ENCODE data around the gene MCOLN3. TPM values are rescaled to one million over a fixed set of nuclear protein-coding genes. Genes with fewer than 3 reads are reported as not detected.

MCOLN3 gene
- total RNA-seq, 1 donor from 2014 or later: not detected

DNA sequence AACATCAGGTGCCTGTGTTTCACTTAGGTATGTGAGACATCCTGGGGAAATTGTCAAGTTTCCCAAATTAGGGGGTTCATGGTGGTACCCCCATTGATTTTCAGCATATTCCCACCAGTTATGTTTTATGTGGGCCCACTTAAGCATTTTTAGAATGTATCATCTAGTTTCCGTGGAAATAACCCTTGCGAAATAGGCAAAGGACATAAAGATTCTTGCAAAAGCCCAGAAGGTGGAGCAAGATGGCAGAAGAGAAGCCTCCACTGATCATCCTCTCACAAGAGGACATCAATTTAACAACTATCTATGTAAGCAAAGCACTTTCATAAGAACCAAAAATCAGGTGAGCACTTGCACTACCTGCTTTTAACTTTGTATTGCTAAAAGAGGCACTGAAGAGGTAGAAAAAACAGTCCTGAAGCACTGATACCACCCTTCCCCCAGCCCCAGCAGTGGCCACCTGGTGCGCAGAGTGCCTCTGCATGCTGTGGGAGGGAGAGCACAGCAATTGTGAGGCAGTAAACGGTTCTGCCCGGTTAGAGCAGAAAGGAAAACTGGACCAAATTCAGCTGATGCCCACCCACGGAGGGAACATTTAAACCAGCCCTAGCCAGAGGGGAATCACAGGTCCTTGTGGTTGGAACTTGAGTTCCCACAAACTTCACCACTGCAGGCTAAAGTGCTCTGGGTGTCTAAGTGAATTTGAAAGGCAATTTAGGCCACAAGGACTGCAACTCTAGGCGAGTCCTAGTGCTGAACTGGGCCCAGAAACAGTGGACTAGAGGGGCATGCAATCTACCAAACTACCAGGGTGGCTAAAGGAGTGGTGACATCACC, 74.6 kb downstream of the MCOLN3 start:
- H3K27me3 Mint-ChIP-seq (ENCODE audit: low read depth): peaks cover 33% of the 10 kb centered on the region
- DNase-seq (ENCODE audit: low spot score): no peak
- H3K4me3 Mint-ChIP-seq (ENCODE audit: unreplicated experiment): no peak overlapping the region
- peaks cover 15% of the 10 kb centered on the region for H3K9me3 Mint-ChIP-seq (ENCODE audit: low read depth)
- H3K4me1 Mint-ChIP-seq (ENCODE audit: low read depth): peaks cover 9% of the 10 kb centered on the region
- no peak overlapping the region for H3K27ac Mint-ChIP-seq (ENCODE audit: unreplicated experiment)
- TF ChIP-seq, protein P1, sequence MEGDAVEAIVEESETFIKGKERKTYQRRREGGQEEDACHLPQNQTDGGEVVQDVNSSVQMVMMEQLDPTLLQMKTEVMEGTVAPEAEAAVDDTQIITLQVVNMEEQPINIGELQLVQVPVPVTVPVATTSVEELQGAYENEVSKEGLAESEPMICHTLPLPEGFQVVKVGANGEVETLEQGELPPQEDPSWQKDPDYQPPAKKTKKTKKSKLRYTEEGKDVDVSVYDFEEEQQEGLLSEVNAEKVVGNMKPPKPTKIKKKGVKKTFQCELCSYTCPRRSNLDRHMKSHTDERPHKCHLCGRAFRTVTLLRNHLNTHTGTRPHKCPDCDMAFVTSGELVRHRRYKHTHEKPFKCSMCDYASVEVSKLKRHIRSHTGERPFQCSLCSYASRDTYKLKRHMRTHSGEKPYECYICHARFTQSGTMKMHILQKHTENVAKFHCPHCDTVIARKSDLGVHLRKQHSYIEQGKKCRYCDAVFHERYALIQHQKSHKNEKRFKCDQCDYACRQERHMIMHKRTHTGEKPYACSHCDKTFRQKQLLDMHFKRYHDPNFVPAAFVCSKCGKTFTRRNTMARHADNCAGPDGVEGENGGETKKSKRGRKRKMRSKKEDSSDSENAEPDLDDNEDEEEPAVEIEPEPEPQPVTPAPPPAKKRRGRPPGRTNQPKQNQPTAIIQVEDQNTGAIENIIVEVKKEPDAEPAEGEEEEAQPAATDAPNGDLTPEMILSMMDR (IDR thresholded peaks at IDR 0.05): no peak
- peaks cover 4% of the 10 kb centered on the region for H3K36me3 Mint-ChIP-seq (ENCODE audit: low read depth)

DNA sequence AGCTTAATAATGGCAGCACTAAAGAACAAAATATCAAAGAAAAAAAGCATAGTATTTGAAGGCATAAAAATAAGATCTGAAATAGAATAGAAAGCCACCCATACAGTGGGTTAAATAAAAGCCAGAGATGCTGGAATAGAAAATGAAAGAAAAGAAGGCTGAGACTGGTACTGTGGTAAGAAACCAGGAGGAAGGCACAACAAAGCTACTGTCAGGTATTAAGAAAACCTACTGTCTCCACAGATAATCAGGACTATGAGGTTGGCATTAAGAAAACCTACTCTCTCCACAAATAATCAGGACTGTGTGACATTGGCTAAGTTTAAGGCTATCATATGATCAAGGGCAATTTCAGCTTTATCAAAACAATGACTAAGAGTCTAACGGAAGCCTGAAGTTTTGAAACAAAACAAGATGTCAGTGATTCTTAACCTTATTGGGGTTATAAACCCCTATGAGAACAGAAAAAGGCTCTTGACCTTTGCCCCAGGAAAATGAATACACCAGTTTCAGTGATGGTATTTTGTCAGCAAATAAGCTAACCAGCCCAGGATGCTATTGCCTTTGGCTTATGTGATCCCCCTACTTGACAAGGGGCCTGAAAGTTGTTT, 75.8 kb downstream of the MCOLN3 start:
- H3K27ac Mint-ChIP-seq (ENCODE audit: unreplicated experiment): no peak overlapping the region
- H3K36me3 Mint-ChIP-seq (ENCODE audit: low read depth): peaks cover 4% of the 10 kb centered on the region
- H3K9me3 Mint-ChIP-seq (ENCODE audit: low read depth): peaks cover 7% of the 10 kb centered on the region
- H3K4me3 Mint-ChIP-seq (ENCODE audit: unreplicated experiment): no peak overlapping the region
- TF ChIP-seq, protein P1 (IDR thresholded peaks at IDR 0.05): no peak
- DNase-seq (ENCODE audit: low spot score): no peak
- peaks cover 28% of the 10 kb centered on the region for H3K27me3 Mint-ChIP-seq (ENCODE audit: low read depth)
- H3K4me1 Mint-ChIP-seq (ENCODE audit: low read depth): peaks cover 9% of the 10 kb centered on the region

DNA sequence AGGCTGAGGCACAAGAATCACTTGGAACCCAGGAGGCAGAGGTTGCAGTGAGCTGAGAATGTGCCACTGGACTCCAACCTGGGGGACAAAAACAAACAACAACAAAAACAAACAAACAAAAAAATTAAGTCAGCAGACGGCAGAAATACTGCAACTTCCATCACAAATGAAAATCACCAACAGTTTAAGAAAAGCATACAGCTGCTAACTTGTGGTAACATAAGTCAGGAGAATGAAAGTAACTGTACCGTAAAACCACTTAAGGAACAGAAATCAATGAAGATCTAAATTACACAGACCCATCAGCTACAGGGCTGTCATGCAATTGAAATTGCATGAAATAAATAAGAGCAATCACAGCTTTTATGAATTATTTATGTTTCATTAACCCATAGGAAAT, 76.3 kb downstream of the MCOLN3 start:
- Mint-ChIP-seq H3K27me3 (ENCODE audit: low read depth) (peaks cover 24% of the 10 kb centered on the region), H3K36me3 (ENCODE audit: low read depth) (no peaks in the 10 kb centered on the region)

DNA sequence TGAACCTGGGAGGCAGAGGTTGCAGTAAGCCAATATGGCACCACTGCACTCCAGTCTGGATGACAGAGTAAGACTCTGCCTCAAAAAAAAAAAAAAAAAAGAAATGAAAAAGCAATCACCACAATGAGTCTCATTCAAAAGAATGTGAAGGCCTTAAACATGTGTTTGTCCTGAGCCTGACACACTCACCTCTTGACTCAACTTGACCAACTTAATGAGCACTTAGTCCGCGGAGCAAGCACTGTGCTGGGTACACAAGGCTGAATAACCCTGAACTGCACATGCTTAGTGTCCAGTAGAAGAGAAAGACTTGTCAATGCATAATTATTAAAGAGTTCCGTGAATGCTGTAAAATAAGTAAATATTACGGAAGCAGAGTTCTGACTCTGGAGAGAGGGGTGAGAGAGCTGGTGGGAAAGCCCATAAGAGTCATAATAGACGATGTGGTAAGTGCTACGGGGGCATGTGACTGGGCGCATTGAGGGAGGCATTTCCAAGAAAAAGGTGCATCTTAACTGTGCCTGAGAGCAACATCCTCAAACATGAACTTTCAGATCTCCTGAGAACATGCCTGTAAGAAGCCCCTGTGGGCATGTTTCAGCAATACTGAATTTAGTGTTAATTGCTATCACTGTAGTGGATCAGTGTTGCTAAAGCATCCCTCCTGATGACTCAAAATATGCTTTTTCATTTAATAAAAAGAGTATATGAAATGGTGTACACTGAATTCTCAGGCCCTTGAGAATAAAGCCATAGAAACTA, 78.6 kb downstream of the MCOLN3 start:
- Mint-ChIP-seq H3K27ac (ENCODE audit: unreplicated experiment) (no peak overlapping the region), H3K36me3 (ENCODE audit: low read depth) (no peaks in the 10 kb centered on the region), H3K4me1 (ENCODE audit: low read depth) (peaks cover 9% of the 10 kb centered on the region), H3K27me3 (ENCODE audit: low read depth) (peaks cover 10% of the 10 kb centered on the region), H3K9me3 (ENCODE audit: low read depth) (no peaks in the 10 kb centered on the region), H3K4me3 (ENCODE audit: unreplicated experiment) (no peak overlapping the region)
- no peak for DNase-seq (ENCODE audit: low spot score)
- TF ChIP-seq, protein P1 (IDR thresholded peaks at IDR 0.05): no peak

More for the DNA sequence above, 76.3 kb downstream of the MCOLN3 start:
- H3K27ac Mint-ChIP-seq (ENCODE audit: unreplicated experiment): no peak overlapping the region
- TF ChIP-seq, protein P1 (IDR thresholded peaks at IDR 0.05): no peak
- peaks cover 2% of the 10 kb centered on the region for H3K9me3 Mint-ChIP-seq (ENCODE audit: low read depth)
- H3K4me3 Mint-ChIP-seq (ENCODE audit: unreplicated experiment): no peak overlapping the region
- peaks cover 9% of the 10 kb centered on the region for H3K4me1 Mint-ChIP-seq (ENCODE audit: low read depth)
- no peak for DNase-seq (ENCODE audit: low spot score)

DNA sequence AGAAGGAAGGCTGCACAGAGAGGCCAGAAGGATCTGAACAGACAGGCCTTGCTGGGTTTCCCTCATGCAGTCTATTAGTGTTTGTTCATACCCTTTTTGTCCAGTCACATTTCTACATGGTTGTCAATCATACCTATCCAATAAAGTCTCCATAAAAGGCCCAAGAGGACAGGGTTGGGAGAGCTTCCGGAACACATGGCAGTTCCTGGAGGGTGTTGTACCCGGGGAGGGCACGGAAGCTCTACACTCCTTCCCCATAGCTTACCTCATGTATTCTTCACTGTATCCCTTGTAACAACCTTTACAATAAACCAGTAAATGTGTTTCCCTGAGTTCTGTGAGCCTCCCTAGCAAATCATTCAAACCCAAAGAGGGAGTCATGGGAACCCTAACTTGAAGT, 79.4 kb downstream of the MCOLN3 start:
- Mint-ChIP-seq H3K4me1 (ENCODE audit: low read depth) (peaks cover 9% of the 10 kb centered on the region), H3K36me3 (ENCODE audit: low read depth) (no peaks in the 10 kb centered on the region), H3K4me3 (ENCODE audit: unreplicated experiment) (no peak overlapping the region), H3K27ac (ENCODE audit: unreplicated experiment) (no peak overlapping the region), H3K9me3 (ENCODE audit: low read depth) (no peaks in the 10 kb centered on the region), H3K27me3 (ENCODE audit: low read depth) (peaks cover 8% of the 10 kb centered on the region)
- TF ChIP-seq, protein P1 (IDR thresholded peaks at IDR 0.05): no peak
- DNase-seq (ENCODE audit: low spot score): no peak
